Ishikawa (cell line): ENCODE results near the gene ERG.

Experiments
- CEBPB ChIP-seq: IDR thresholded peaks from 2 replicates; pipeline ENCODE4 v1.6.1; 2012
- CREB1 ChIP-seq: IDR thresholded peaks from 2 replicates; pipeline ENCODE4 v1.6.1; 2012; ENCODE audit warnings: low read depth
- EGR1 ChIP-seq: IDR thresholded peaks from 2 replicates; pipeline ENCODE4 v1.6.1; 2012
- EP300 ChIP-seq: IDR thresholded peaks from 2 replicates; pipeline ENCODE4 v1.6.1; 2012; ENCODE audit warnings: borderline replicate concordance
- FOXM1 ChIP-seq: IDR thresholded peaks from 2 replicates; pipeline ENCODE4 v1.6.1; 2012; ENCODE audit warnings: low read depth, borderline replicate concordance
- NFIC ChIP-seq: IDR thresholded peaks from 2 replicates; pipeline ENCODE4 v1.6.1; 2012
- RAD21 ChIP-seq: IDR thresholded peaks from 2 replicates; pipeline ENCODE4 v1.6.1; 2012; ENCODE audit warnings: low read depth
- TAF1 ChIP-seq: IDR thresholded peaks from 2 replicates; pipeline ENCODE4 v1.6.1; 2012; ENCODE audit warnings: low read depth, mild to moderate bottlenecking
- TCF12 ChIP-seq: IDR thresholded peaks from 2 replicates; pipeline ENCODE4 v1.6.1; 2012; ENCODE audit warnings: low read depth
- TEAD4 ChIP-seq: IDR thresholded peaks from 2 replicates; pipeline ENCODE4 v1.6.1; 2012
- YY1 ChIP-seq: IDR thresholded peaks from 2 replicates; pipeline ENCODE4 v1.6.1; 2012; ENCODE audit warnings: low read depth
- ZBTB7A ChIP-seq: IDR thresholded peaks from 2 replicates; pipeline ENCODE4 v1.6.1; 2012; ENCODE audit warnings: low read depth
- TF ChIP-seq, protein P1 (sequence below): IDR thresholded peaks from 2 replicates; pipeline ENCODE4 v1.6.1; 2012
- TF ChIP-seq, protein P2 (sequence below): IDR thresholded peaks from 2 replicates; pipeline ENCODE4 v1.6.1; 2012
- TF ChIP-seq, protein P3 (sequence below): IDR thresholded peaks from 2 replicates; pipeline ENCODE4 v1.6.1; 2012; ENCODE audit warnings: low read depth, mild to moderate bottlenecking

The ERG gene

DNA sequence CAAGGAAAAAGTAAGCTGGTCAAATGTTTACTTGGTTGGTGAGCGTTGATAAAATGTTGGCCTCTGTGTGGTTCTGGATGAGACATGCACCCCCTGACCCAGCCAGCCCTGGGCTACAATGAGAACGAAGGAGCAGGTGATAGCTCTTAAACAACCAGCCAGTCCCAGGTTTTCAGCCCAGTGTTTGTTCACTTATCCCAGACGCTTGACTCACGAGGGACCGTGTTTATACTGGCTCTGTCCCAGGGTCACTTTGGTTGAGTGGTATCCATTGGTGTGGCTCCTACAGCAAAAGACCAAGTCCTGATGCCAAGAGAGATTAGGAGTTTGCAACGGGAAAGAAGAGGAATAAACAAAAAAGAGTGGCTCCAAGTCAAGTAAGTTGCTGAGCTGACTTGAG is 154.6 kb downstream of the ERG start:
- TF ChIP-seq TEAD4 (no peak), CREB1 (no peak), RAD21 (no peak), YY1 (no peak), CEBPB (no peak), FOXM1 (no peak), ZBTB7A (no peak), TCF12 (no peak), EGR1 (no peak), TAF1 (no peak), NFIC (no peak)
- TF ChIP-seq, protein P1, sequence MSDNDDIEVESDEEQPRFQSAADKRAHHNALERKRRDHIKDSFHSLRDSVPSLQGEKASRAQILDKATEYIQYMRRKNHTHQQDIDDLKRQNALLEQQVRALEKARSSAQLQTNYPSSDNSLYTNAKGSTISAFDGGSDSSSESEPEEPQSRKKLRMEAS: no peak
- TF ChIP-seq, protein P2, sequence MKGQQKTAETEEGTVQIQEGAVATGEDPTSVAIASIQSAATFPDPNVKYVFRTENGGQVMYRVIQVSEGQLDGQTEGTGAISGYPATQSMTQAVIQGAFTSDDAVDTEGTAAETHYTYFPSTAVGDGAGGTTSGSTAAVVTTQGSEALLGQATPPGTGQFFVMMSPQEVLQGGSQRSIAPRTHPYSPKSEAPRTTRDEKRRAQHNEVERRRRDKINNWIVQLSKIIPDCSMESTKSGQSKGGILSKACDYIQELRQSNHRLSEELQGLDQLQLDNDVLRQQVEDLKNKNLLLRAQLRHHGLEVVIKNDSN: no peak
- TF ChIP-seq, protein P3, sequence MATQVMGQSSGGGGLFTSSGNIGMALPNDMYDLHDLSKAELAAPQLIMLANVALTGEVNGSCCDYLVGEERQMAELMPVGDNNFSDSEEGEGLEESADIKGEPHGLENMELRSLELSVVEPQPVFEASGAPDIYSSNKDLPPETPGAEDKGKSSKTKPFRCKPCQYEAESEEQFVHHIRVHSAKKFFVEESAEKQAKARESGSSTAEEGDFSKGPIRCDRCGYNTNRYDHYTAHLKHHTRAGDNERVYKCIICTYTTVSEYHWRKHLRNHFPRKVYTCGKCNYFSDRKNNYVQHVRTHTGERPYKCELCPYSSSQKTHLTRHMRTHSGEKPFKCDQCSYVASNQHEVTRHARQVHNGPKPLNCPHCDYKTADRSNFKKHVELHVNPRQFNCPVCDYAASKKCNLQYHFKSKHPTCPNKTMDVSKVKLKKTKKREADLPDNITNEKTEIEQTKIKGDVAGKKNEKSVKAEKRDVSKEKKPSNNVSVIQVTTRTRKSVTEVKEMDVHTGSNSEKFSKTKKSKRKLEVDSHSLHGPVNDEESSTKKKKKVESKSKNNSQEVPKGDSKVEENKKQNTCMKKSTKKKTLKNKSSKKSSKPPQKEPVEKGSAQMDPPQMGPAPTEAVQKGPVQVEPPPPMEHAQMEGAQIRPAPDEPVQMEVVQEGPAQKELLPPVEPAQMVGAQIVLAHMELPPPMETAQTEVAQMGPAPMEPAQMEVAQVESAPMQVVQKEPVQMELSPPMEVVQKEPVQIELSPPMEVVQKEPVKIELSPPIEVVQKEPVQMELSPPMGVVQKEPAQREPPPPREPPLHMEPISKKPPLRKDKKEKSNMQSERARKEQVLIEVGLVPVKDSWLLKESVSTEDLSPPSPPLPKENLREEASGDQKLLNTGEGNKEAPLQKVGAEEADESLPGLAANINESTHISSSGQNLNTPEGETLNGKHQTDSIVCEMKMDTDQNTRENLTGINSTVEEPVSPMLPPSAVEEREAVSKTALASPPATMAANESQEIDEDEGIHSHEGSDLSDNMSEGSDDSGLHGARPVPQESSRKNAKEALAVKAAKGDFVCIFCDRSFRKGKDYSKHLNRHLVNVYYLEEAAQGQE: no peak

DNA sequence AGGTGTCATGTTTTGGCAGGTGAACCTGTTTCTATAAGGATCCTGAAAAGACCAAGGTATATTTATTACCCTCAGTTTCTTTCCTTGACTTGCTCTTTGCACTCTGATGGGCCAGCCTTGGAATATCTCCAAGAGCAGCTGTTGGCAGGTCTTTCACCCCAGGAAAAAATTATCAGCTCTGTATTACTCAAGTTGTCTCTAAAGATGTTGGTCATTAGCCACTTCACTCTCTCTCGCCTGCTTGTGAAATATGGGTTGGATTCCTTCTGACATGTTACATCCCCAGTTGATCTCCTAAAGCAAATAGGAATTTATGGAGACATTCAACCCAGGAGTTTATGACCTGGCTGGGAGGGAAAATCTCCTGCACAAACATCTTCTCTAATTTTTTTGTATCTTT is 155.5 kb downstream of the ERG start:
- TF ChIP-seq, protein P2: no peak
- no peak for TF ChIP-seq CREB1
- TF ChIP-seq, protein P3: no peak

DNA sequence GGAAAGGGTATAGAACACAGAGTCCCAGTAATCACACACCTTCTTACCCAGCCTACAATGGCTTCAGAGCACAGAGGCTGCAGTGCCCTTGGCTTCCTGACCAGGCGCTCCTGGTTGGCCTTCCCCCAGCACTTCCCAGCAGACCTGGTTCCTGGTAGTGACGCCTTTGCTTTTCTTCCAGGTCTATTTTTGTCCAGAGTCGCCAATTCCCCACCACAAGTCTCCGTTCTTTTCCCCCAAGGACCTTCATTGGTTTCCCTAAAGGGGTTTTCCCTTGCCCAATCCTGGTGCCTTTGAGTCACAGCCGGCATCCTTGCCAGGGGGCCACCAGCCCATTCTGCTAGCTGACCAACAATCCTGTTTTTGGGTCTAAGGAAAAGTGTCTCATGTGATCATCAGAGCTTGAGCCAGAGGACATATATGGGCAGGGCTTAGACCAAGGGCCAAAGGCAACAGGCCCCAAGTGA is 156.7 kb downstream of the ERG start:
- no peak for TF ChIP-seq EGR1

DNA sequence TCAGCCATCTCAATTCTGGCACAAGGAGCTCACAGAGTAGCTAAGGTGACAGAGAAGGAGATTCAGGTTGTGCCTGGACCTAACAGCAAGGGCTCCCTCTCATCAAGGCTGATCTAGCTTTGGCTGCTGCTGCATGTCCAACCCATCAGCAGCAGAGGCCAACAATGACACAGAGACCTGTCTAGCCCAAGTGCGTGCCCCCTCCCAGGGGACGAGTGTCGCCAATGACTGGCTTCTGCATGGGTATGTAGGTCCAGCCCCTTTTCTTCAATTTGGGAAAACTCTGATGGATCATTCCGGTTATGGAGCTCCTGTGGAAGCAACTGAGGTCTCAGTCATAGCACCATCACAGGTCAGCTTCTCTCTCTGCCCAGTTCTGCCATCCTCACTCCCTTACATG is 158.1 kb downstream of the ERG start:
- TF ChIP-seq ZBTB7A: no peak
- no peak for TF ChIP-seq YY1
- TF ChIP-seq EGR1: no peak
- TF ChIP-seq, protein P2: no peak
- TF ChIP-seq EP300: no peak
- TF ChIP-seq RAD21: no peak
- TF ChIP-seq CEBPB: no peak
- no peak for TF ChIP-seq TEAD4
- TF ChIP-seq, protein P1: no peak
- TF ChIP-seq NFIC: no peak
- TF ChIP-seq, protein P3: no peak
- TF ChIP-seq CREB1: no peak
- no peak for TF ChIP-seq TAF1

DNA sequence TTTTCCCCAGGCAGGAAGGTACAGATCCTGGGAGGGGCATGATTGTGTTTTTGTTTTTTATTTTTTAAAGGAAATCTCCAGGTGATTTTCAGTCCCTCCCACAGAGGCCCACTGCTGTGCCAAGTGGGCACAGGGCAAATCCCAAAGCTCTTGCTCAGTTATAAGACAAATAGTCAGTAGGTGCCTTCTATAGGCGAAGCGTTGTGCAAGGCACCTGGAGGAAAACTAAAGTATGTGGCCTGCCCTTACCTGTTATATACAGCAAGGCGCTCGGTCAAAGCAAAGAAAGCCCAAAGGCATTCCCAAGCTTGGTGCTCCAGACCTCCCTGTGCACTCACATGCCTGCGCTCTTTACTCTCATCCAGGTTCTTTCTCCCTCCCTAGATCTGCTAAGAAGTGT is 160.5 kb downstream of the ERG start:
- TF ChIP-seq, protein P3: no peak
- TF ChIP-seq YY1 (no peak), TEAD4 (no peak), TCF12 (no peak), ZBTB7A (no peak), CREB1 (no peak), TAF1 (no peak), EGR1 (no peak), NFIC (no peak), EP300 (no peak), CEBPB (no peak), RAD21 (no peak), FOXM1 (no peak)
- TF ChIP-seq, protein P2: no peak
- TF ChIP-seq, protein P1: no peak
